ENCODE measurements around the gene VGLL3. TPM values are rescaled to one million over a fixed set of nuclear protein-coding genes. Genes with fewer than 3 reads are reported as not detected.

Gene VGLL3
- total and polyA plus RNA-seq, 2 experiments from 2014 or later: 1.4 to 7.3 TPM

- H3K27ac ChIP-seq (ENCODE audit: low read depth): no peak overlapping the region
- ATAC-seq (no peak), DNase-seq (ENCODE audit: low spot score) (no peak)
- Mint-ChIP-seq H3K27ac (no peak overlapping the region), H3K36me3 (ENCODE audit: low read depth) (no peaks in the 10 kb centered on the region), H3K4me1 (peaks cover 10% of the 10 kb centered on the region; the same call in 2 of the 3 replicates), H3K4me3 (no peak overlapping the region), H3K27me3 (ENCODE audit: insufficient read depth, low read depth, poor library complexity) (no peaks in the 10 kb centered on the region), H3K9me3 (no peaks in the 10 kb centered on the region)
- no peaks in the 10 kb centered on the region for H3F3A ChIP-seq (replicated peaks; ENCODE audit: low read depth)
- no peak for TF ChIP-seq POLR2AphosphoS5 (IDR thresholded peaks at IDR 0.05; ENCODE audit: low read depth)
- no peak for TF ChIP-seq CTCF (conservative IDR thresholded peaks at IDR 0.05; ENCODE audit: low read depth in 2 of 2)
- no peak for TF ChIP-seq ZNF114 (CRISPR knock-in tag; IDR thresholded peaks at IDR 0.05)
- no peak for TF ChIP-seq JUNB (IDR thresholded peaks at IDR 0.05; ENCODE audit: unreplicated experiment)
- no peak for TF ChIP-seq ETS1 (IDR thresholded peaks at IDR 0.05)
- TF ChIP-seq STAT1 (IDR thresholded peaks at IDR 0.05; ENCODE audit: unreplicated experiment): no peak
- no peak for TF ChIP-seq EZH2 (IDR thresholded peaks at IDR 0.05; ENCODE audit: low read depth, unreplicated experiment)
- TF ChIP-seq EZH2phosphoT487 (IDR thresholded peaks at IDR 0.05; ENCODE audit: unreplicated experiment): no peak
- no peak for TF ChIP-seq CREB1 (CRISPR knock-in tag; IDR thresholded peaks at IDR 0.05; ENCODE audit: low read depth)
- no peak overlapping the region for H3K4me2 ChIP-seq
- H3K9me2 ChIP-seq (ENCODE audit: insufficient read depth): peaks cover 9% of the 10 kb centered on the region; the same call in 1 of the 2 replicates
- H3K4me1 ChIP-seq (ENCODE audit: insufficient read depth): peaks cover 19% of the 10 kb centered on the region
- H2AFZ ChIP-seq: no peak overlapping the region
- H4K20me1 ChIP-seq (replicated peaks; ENCODE audit: insufficient read depth): no peaks in the 10 kb centered on the region
- H3K79me2 ChIP-seq (replicated peaks; ENCODE audit: insufficient read depth): no peaks in the 10 kb centered on the region
- no peaks in the 10 kb centered on the region for H3K36me3 ChIP-seq (ENCODE audit: insufficient read depth)
- no peak overlapping the region for H3K4me3 ChIP-seq
- H3K27me3 ChIP-seq (ENCODE audit: insufficient read depth): no peaks in the 10 kb centered on the region
Measured at GRCh38 chr3:86929046-86929445, 61.9 kb downstream of the VGLL3 start.

- Histone ChIP-seq H3K4me2 (no peak overlapping the region), H3K79me2 (replicated peaks; ENCODE audit: insufficient read depth) (no peaks in the 10 kb centered on the region), H3K4me3 (no peak overlapping the region), H3K27me3 (ENCODE audit: insufficient read depth) (no peaks in the 10 kb centered on the region), H3K9me2 (ENCODE audit: insufficient read depth) (peaks cover 9% of the 10 kb centered on the region; the same call in 1 of the 2 replicates), H3K4me1 (ENCODE audit: insufficient read depth) (peaks cover 33% of the 10 kb centered on the region), H2AFZ (0 out of 2 replicates have a peak overlapping the region, but pooled peaks have one; percentile 23), H4K20me1 (replicated peaks; ENCODE audit: insufficient read depth) (no peaks in the 10 kb centered on the region), H3K36me3 (ENCODE audit: insufficient read depth) (no peaks in the 10 kb centered on the region), H3K27ac (ENCODE audit: low read depth) (no peak overlapping the region), H3F3A (replicated peaks; ENCODE audit: low read depth) (no peaks in the 10 kb centered on the region)
- H3K4me1 Mint-ChIP-seq: peaks cover 15% of the 10 kb centered on the region
- DNase-seq (ENCODE audit: low spot score) (no peak), ATAC-seq (no peak)
- no peaks in the 10 kb centered on the region for H3K36me3 Mint-ChIP-seq (ENCODE audit: low read depth)
- H3K27me3 Mint-ChIP-seq (ENCODE audit: insufficient read depth, low read depth, poor library complexity): no peaks in the 10 kb centered on the region
- no peak overlapping the region for H3K4me3 Mint-ChIP-seq
- H3K9me3 Mint-ChIP-seq: no peaks in the 10 kb centered on the region
- H3K27ac Mint-ChIP-seq: peak overlapping the region; percentile 35; the same call in 1 of the 2 replicates
- no peak for TF ChIP-seq CTCF (conservative IDR thresholded peaks at IDR 0.05; ENCODE audit: low read depth in 2 of 2)
- no peak for TF ChIP-seq POLR2AphosphoS5 (IDR thresholded peaks at IDR 0.05; ENCODE audit: low read depth)
- TF ChIP-seq ZNF114 (CRISPR knock-in tag; IDR thresholded peaks at IDR 0.05): no peak
- TF ChIP-seq ETS1 (IDR thresholded peaks at IDR 0.05): no peak
- TF ChIP-seq STAT1 (IDR thresholded peaks at IDR 0.05; ENCODE audit: unreplicated experiment): no peak
- TF ChIP-seq NANOG (IDR thresholded peaks at IDR 0.05; ENCODE audit: borderline replicate concordance): no peak
- TF ChIP-seq CREB1 (CRISPR knock-in tag; IDR thresholded peaks at IDR 0.05; ENCODE audit: low read depth): no peak
- TF ChIP-seq REST (IDR thresholded peaks at IDR 0.05; ENCODE audit: unreplicated experiment): no peak
- TF ChIP-seq EZH2 (IDR thresholded peaks at IDR 0.05; ENCODE audit: low read depth, unreplicated experiment): no peak
Measured at GRCh38 chr3:86923071-86923491, 67.9 kb downstream of the VGLL3 start.

Measured in GM23338 (cell line).